GM21381 (cell line): Measurements from ENCODE around the gene PVRIG.
A peak's percentile ranks its signal among the peaks of the same experiment; 100 is the strongest.
"Not testable (repeated sequence)": the region's sequence is repeated elsewhere in the genome, so short reads cannot be mapped to it uniquely, and the experiment has no call there.

Source experiments
- ATAC-seq: cut with Tn5 transposase; IDR thresholded peaks from one replicate; pipeline ENCODE4 v1.9.1; 2021; ENCODE audit warnings: mild to moderate bottlenecking, moderate library complexity; ENCODE audit not compliant: unreplicated experiment

PVRIG gene

DNA sequence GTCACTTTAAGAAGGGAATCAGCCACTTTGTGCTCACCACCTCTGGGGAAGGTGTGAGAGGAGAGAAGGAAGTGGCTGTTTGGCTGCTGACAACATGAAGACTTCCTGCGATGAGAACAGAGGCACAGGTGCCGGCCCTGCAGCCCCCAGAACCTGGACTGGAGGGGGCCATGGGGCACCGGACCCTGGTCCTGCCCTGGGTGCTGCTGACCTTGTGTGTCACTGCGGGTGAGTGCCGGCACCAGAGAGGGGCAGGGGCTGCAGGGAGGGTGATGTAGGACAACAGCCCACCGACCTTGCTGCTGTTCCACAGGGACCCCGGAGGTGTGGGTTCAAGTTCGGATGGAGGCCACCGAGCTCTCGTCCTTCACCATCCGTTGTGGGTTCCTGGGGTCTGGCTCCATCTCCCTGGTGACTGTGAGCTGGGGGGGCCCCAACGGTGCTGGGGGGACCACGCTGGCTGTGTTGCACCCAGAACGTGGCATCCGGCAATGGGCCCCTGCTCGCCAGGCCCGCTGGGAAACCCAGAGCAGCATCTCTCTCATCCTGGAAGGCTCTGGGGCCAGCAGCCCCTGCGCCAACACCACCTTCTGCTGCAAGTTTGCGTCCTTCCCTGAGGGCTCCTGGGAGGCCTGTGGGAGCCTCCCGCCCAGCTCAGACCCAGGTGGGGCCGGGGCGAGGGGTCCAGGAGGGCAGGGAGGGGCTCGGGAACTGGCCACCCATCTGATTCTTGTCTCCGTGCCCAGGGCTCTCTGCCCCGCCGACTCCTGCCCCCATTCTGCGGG is at the start of gene PVRIG:
Gene PVRIG, plus strand, starts transcription at position 149 of the 785 bp plus-strand sequence. Its CDS starts 22 bp downstream, at position 171.
- not testable (repeated sequence) for ATAC-seq

DNA sequence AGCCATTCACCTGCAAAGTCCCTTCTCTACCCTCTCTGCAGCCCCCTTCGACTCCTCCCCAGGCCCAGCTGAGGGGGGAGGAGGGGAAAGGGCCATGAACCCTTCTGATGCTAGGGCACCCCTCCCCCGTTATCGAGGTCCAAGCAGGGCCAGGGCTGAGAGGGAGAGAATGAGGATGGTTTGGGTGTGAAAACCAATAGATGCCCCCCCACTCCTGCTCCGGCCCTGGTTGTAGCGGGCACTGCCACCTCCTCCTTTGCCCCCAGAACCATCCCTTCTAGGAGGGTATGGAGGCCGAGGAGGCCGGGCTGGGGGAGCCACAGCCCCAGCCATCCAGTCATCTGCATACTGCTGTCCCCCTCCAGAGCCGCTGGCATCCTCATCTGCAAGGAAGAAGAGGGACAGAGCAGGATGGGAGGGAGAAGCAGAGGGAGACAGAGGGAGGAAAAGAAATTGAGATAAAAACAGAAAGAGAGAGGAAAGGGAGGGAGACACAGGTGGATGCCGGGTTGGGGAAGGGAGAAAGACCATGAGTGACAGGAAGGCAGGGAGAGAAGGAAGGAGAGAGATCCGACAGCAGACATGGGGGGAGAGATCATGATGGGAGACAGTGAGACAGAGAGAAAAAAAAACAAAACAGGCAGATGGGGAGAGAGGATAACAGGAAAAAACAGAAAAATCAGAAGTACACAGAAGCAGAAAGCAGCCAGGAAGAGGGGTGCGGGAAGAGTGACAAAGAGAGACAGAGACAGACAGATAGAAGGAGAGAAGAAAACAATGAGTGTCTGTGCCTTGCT is 49.5 kb upstream of the PVRIG start:
- no peak for ATAC-seq

DNA sequence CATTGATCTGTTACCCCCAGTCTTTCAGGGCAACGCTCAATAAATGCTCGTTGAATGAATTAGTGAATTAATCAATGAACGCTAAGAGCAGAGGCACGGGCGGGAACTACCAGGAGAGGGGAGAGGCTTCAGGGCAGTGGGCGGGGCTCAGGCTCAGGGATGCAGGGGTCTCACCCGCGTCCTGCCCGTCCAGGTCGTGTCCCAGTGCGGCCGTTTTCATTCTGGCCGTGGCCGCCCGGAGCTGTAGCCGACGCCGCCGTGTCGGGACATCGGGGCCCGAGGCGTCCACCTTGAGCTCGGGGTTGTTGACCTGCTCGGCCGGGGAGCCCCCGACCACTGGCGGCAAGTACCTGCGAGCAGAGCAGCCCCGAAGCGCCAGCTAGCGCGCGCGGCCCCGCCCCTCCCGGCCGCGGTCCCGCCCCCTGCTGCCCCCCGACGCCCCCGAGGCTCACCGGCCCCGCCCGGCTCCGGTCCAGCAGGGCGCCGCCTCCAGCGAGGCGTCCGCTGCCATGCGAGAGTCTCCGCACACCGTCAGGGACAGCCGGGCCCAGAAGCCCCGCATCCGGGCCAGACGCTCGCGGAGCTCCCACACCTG is 48.6 kb upstream of the PVRIG start:
- no peak for ATAC-seq

GRCh38 chr7:100171840-100172239 is 47.9 kb upstream of the PVRIG start:
- no peak for ATAC-seq

- no peak for ATAC-seq
Measured at GRCh38 chr7:100173806-100174495, 45.8 kb upstream of the PVRIG start.

- no peak for ATAC-seq
Measured at GRCh38 chr7:100174582-100174981, 45.2 kb upstream of the PVRIG start.

GRCh38 chr7:100175296-100175935 is 44.3 kb upstream of the PVRIG start:
- ATAC-seq: no peak

DNA sequence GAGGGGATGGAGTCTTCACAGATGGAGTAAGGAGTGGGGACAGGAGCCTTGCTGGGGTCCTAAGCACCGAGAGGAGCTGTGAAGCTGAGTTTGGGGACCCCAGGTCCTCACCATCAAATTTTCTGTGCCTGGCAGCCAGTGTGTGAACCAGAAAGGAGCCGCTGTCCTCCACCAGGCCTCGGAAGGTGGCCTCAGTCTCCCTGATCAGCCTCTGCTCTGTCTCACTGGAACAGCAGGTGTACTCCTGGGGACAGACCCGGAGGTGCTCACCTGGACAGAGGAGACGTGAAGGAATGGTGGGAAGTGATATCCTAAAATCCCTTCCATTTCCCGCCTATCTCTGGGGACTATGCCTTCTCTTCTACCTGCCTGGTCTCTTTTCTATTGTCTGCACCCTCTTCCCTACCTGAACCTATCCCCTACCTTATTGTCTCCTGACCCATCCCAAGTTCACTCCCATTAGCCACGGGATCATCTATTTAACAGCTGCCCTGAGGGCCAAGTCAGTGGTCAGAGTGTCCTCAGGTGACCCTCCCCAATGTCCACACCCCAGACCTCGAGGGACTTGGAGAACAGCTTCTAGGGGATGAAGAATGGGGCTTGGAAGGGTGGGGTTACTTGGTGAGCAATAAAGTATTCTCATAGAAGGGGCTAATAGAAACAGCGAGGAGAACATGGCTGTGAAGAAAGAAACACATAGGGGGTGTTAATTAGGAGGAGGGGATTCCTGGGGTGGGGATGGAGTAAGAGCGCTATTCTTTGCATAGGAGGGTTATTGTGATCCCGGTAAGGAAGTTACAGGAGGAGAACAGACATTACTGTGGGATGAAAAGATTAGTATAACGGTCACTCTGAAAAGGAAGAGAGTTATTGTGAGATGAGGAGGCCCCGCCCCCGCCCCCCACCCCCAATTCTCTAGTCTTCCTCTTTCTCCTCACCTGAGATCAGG is 43.4 kb upstream of the PVRIG start:
- ATAC-seq: no peak

GRCh38 chr7:100177045-100178001 is 42.4 kb upstream of the PVRIG start, which contains the start of the genes GPC2 and STAG3:
Gene GPC2, minus strand, starts transcription at chr7:100177381. Its CDS starts 182 bp downstream, at chr7:100177199.
Gene STAG3, plus strand, starts transcription at chr7:100177918. Its CDS starts 2,639 bp downstream, at chr7:100180557.
- peak; percentile 88 for ATAC-seq

GRCh38 chr7:100180084-100180483 is 39.7 kb upstream of the PVRIG start:
- ATAC-seq: not testable (repeated sequence)

DNA sequence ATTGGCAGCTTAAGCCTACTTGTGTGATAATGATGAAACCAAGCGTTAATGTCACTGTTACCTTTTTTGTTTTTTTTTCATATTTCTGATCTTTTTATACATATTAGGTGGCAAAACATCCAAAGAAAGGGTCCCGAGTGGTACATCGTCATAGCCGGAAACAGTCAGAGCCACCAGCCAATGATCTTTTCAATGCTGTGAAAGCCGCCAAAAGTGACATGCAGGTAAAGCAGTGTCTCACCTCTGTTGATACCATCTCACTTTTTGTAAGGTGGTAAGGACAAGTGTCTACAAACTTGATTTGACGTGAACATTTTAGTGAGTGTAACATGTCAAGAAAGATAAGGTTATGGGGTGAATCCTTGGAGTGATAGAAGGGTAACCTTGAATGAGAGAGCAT is 37.1 kb upstream of the PVRIG start:
- ATAC-seq: not testable (repeated sequence)

- not testable (repeated sequence) for ATAC-seq
Measured at GRCh38 chr7:100183090-100183489, 36.7 kb upstream of the PVRIG start.

GRCh38 chr7:100185726-100186125 is 34.0 kb upstream of the PVRIG start:
- no peak for ATAC-seq

DNA sequence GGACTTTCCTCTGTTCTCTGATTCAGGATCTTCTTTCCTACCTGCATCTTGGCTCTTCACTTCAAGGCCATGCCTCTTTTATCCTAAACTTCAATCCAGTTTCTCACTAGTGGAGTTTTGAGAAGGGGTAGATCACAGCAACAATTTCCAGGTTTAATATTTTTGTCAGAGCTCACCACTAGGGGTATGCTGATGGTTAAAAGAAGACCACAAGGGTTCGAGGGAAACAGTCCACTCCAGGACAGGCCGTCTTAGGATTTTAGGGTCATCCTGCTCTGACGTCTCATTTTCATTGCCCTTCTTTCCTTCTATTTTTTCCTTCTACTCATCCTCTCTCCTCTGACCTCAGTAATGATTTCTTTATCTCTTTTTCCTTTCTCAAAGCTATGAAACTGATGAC is 30.7 kb upstream of the PVRIG start:
- ATAC-seq: no peak

DNA sequence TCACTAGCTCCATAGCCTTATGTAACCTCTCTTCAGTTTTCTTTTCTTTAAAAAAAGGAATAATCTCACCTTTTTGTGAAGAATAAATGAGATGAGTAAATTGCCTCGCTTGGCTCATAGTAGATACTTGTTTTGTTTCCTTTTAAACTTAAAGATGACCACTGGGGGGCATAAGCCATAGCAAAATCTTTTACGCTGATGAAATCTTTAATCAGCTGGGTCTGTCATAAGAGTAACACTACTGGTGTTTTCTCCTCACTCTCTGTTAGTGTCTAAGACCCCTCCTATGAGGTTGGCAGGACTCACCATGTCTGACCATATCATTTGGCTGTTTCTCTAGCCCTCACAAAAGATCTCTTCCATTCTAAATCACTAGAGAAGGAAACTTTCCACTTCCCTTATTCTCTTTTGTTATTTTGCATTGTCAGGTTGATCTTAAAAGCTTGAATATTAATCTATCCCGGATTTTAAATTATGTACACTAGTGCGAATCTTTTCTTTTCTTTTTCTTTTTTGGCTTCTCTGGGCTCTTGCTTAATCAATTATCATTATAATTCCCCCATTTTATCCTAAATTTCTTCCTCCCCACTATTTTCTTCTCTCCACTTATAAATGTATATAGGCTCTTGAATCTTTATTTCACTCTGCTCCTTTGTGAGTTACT is 29.6 kb upstream of the PVRIG start:
- no peak for ATAC-seq

- ATAC-seq: no peak
Measured at GRCh38 chr7:100191775-100192174, 28.0 kb upstream of the PVRIG start.

DNA sequence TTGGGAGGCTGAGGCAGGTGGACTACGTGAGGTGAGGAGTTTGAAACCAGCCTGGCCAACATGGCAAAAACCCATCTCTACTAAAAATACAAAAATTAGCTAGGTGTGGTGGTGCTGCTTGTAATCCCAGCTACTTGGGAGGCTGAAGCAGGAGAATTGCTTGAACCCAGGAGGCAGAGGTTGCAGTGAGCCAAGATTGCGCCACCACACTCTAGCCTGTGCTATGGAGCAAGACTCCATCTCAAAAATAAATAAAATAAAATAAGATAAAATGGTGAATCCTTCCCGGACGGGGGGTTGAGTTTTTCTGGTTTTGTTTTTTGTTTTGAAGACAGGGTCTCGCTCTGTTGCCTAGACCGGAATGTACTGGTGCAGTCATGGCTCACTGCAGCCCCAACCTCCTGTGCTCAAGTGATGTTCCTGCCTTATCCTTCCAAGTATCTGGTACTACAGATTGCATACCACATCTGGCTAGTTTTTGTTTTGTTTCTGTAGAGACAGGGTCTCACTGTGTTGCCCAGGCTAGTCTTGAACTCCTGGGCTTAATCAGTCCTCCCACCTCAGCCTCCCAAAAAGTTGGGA is 27.4 kb upstream of the PVRIG start:
- not testable (repeated sequence) for ATAC-seq
